Measurements from ENCODE around the gene TUBA8.
"Not testable (repeated sequence)": the region's sequence is repeated elsewhere in the genome, so short reads cannot be mapped to it uniquely, and the experiment has no call there.

The TUBA8 gene

GRCh38 chr22:18130699-18131429, 20.3 kb downstream of the TUBA8 start:
- DNase-seq (ENCODE audit: low read depth in 2 of 2), result no peak

GRCh38 chr22:18133452-18133851, 22.8 kb downstream of the TUBA8 start:
- no peak for DNase-seq (ENCODE audit: low read depth in 2 of 2)

- no peak for DNase-seq (ENCODE audit: low read depth in 2 of 2)
Observed at GRCh38 chr22:18136563-18137320, 26.1 kb downstream of the TUBA8 start.

DNA sequence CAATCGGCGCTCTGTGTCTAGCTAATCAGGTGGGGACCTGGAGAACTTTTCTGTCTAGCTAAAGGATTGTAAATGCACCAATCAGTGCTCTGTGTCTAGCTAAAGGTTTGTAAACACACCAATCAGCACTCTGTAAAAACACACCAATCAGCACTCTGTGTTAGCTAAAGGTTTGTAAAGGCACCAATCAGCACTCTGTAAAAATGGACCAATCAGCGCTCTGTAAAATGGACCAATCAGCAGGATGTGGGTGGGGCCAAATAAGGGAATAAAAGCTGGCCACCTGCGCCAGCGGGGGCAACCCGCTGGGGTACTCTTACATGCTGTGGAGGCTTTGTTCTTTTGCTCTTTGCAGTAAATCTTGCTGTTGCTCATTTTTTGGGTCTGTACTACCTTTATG, 30.4 kb downstream of the TUBA8 start:
- DNase-seq (ENCODE audit: low read depth in 2 of 2), result not testable (repeated sequence)

- no peak for DNase-seq (ENCODE audit: low read depth in 2 of 2)
Observed at GRCh38 chr22:18144105-18144504, 33.5 kb downstream of the TUBA8 start.

DNA sequence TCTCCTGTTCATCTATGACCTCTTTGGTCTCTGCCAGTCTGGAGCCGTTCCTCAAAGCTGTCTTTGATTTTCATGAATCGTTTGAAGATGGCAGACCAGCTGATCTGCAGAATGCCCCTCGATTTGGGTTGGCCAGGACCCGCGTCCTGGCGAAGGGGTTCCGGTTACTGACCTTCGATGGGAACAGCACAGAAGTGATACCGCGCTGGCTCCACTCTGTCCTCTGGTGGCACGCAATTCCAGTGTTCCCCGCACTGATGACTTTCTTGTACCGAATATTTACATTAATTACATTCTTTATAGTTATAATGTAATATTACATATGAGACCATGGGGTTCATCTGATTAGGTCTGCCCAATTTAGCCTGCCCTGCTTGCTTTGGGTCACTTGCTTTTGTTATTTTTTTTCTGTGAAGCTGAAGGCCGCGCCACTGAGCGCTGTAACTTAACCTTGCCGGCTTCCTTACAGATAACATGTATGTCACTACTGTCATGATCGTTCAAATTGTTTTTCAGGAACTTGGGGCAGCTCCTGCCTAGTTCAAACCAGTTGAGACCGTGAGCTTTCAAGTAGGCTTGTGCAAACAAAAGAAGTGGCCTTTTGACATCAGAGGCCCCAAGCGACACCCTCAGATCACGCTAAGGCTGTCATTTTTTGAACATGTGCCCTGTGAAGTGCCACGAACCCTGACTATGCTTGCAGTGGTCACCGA, 35.2 kb downstream of the TUBA8 start:
- DNase-seq (ENCODE audit: low read depth in 2 of 2), result no peak

DNA sequence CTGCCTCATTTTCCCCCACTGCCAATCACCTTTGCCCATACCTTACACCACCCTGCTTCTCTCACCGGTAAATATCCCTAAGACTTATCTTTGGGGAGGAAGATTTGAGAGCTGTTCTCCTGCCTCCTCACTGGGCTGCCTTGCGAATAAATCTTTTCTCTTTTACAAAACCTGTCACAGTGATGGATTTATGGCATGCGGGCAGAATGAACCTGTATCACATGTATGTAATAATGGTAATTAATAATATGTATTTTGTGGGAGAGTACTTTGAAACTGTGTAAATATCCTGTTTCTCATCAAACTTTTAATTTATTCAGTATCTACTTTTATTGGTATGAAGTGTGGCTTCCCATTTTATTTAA, 35.8 kb downstream of the TUBA8 start:
- no peak for DNase-seq (ENCODE audit: low read depth in 2 of 2)

- DNase-seq (ENCODE audit: low read depth in 2 of 2), result no peak
Observed at GRCh38 chr22:18147791-18148190, 37.2 kb downstream of the TUBA8 start.

GRCh38 chr22:18148293-18148965, 37.8 kb downstream of the TUBA8 start:
- no peak for DNase-seq (ENCODE audit: low read depth in 2 of 2)

GRCh38 chr22:18152519-18152918, 41.9 kb downstream of the TUBA8 start:
- DNase-seq (ENCODE audit: low read depth in 2 of 2), result no peak

DNA sequence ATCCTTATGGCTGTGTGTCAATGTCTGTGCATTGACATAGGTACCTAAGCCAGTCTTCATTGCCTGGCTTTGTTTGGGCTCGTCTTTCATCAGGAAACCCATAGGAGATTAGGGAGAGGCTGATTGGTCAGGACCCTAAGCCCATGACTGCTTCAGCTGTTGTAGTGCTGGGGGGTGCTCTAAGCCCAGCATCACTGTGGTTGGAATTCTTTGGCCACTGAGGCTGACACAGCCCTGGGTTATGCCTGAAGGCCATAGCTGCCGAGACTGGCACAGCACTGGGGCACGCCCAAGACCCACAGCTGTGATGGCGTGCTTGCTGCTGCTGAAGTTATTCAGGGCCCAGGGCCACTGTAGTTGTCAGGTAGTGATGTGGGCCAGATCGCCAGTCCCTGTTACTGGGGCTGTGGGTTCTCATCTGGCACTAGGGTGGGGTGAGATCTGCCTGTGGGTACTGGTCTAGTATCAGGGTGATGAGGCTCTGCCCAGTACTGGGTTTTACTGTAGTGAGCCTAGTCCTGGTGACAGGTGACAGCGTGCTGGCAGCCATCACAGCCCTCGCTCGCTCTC, 44.3 kb downstream of the TUBA8 start:
- no peak for DNase-seq (ENCODE audit: low read depth in 2 of 2)

DNA sequence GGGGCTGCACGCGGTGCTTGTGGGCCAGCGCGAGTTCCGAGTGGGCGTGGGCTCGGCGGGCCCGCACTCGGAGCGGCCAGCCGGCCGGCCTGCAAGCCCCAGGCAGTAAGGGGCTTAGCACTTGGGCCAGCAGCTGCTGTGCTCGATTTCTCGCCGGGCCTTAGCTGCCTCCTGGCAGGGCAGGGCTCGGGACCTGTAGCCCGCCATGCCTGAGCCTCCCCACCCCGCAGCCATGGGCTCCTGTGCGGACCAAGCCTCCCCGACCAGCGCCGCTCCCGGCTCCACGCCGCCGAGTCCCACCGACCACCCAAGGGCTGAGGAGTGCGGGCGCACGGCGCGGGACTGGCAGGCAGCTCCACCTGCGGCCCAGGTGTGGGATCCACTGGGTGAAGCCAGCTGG, 44.9 kb downstream of the TUBA8 start:
- DNase-seq (ENCODE audit: low read depth in 2 of 2), result not testable (repeated sequence)

- DNase-seq (ENCODE audit: low read depth in 2 of 2), result no peak
Observed at GRCh38 chr22:18156878-18157713, 46.5 kb downstream of the TUBA8 start.

DNA sequence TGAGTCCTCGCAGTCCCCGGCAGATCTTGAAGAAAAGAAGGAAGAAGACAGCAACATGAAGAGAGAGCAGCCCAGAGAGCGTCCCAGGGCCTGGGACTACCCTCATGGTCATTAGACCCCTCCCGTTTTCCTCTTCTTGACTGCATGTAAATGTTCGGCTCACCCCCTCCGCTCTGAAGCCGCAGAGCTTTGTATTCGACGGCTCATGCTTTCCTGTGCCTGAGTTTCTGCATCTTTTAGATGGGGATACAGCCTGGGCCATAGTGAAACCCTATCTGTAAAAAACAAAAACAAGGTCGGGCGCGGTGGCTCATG, 47.1 kb downstream of the TUBA8 start:
- DNase-seq (ENCODE audit: low read depth in 2 of 2), result no peak

DNA sequence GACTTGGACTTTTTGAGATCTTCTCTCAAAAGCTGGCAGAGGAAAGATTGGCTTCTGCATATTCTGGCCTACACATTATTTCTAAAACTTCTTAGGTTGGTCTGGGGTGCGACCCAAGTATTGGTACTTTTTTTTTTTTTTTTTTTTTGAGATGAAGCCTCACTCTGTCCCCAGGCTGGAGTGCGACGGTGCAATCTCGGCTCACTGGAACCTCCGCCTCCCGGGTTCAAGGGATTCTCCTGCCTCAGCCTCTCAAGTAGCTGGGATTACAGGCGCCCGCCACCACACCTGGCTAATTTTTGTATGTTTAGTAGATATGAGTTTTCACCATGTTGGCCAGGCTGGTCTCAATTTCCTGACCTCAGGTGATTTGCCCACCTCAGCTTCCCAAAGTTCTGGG, 50.0 kb downstream of the TUBA8 start:
- not testable (repeated sequence) for DNase-seq (ENCODE audit: low read depth in 2 of 2)

GRCh38 chr22:18163843-18164242, 53.2 kb downstream of the TUBA8 start:
- DNase-seq (ENCODE audit: low read depth in 2 of 2), result not testable (repeated sequence)

DNA sequence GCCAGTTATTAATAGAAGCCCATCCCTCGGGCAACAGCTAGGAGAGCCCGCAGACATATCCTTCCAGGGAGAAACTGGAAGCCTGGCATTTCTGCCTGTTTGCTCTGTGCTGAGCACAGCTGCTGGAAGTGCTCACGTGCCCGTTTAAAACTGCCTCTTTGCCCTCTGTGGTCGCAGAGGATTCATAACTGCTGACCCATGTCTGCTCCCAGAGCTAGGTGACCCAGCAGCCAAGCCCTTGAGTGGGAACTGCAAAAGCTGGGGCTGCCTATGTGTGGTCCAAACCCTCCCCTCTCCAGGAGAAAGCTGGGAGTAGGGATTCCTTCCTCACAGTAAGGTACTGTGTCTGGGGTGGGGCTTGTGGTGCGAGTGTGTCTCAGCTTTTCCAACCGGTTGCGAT, 54.0 kb downstream of the TUBA8 start:
- not testable (repeated sequence) for DNase-seq (ENCODE audit: low read depth in 2 of 2)

GRCh38 chr22:18165356-18165755, 54.7 kb downstream of the TUBA8 start:
- not testable (repeated sequence) for DNase-seq (ENCODE audit: low read depth in 2 of 2)

- DNase-seq (ENCODE audit: low read depth in 2 of 2), result not testable (repeated sequence)
Observed at GRCh38 chr22:18170284-18170683, 59.7 kb downstream of the TUBA8 start.

- DNase-seq (ENCODE audit: low read depth in 2 of 2), result not testable (repeated sequence)
Observed at GRCh38 chr22:18172203-18172602, 61.6 kb downstream of the TUBA8 start.

GRCh38 chr22:18172776-18173175, 62.2 kb downstream of the TUBA8 start:
- DNase-seq (ENCODE audit: low read depth in 2 of 2), result not testable (repeated sequence)

Measured in stimulated activated CD8-positive, alpha-beta memory T cell treated with anti-CD3 and anti-CD28 coated beads, Interleukin-7, amount 100 ng/mL, for 4 hours (primary cell).